H1 (cell line): Measurements from ENCODE around the gene MBTPS1. TPM values are rescaled to one million over a fixed set of nuclear protein-coding genes. Genes with fewer than 3 reads are reported as not detected.

Experiments
- CTCF ChIA-PET: fragments of 300-600 bp; sonication (Branson Sonifier 250); formaldehyde crosslinking; loops from one replicate; lab custom pipeline; 2021; ENCODE audit not compliant: partially characterized antibody; lab: Charles Lee
- POLR2A ChIA-PET: fragments of 300-600 bp; sonication (Branson Sonifier 250); formaldehyde crosslinking; loops from one replicate; lab custom pipeline; 2021; ENCODE audit warnings: inconsistent platforms; ENCODE audit not compliant: partially characterized antibody; lab: Charles Lee
- DNase-seq, 2 experiments: peaks; one replicate each; pipeline versions ENCODE4 v3.0.0 to v3.0.0-alpha.2; 2010 to 2022; ENCODE audit warnings: low spot score in 2 of 2, low read depth in 1 of 2, mixed read lengths in 1 of 2
- FAIRE-seq: peaks from 2 replicates; lab custom pipeline; 2011; peaks lifted over from hg19 to GRCh38; lab: Jason Lieb, UNC
- H2AFZ ChIP-seq: 2 replicates; pipeline ENCODE4 v1.8.1; 2012; ENCODE audit warnings: low read length, inconsistent platforms
- H2AK5ac ChIP-seq: 2 replicates; pipeline ENCODE4 v1.6.1; 2013; ENCODE audit warnings: low read depth, low read length
- H2BK120ac ChIP-seq: replicated peaks from 2 replicates; pipeline ENCODE3; 2013; ENCODE audit warnings: low read depth, low read length, inconsistent platforms
- H2BK12ac ChIP-seq: 2 replicates; pipeline ENCODE4 v1.6.1; 2013; ENCODE audit warnings: low read depth, low read length
- H2BK15ac ChIP-seq: 2 replicates; pipeline ENCODE4 v1.6.1; 2013; ENCODE audit warnings: low read length
- H2BK20ac ChIP-seq: 2 replicates; pipeline ENCODE4 v1.6.1; 2013; ENCODE audit warnings: low read length
- H2BK5ac ChIP-seq: 2 replicates; pipeline ENCODE4 v1.6.1; 2013; ENCODE audit warnings: low read depth, low read length
- H3K14ac ChIP-seq: 2 replicates; pipeline ENCODE4 v1.6.1; 2013; ENCODE audit warnings: inconsistent platforms; ENCODE audit not compliant: insufficient read length
- H3K18ac ChIP-seq: 2 replicates; pipeline ENCODE4 v1.6.1; 2013; ENCODE audit warnings: low read length; ENCODE audit errors: extremely low read depth
- H3K23ac ChIP-seq: 2 replicates; pipeline ENCODE4 v1.6.1; 2013; ENCODE audit warnings: inconsistent platforms; ENCODE audit not compliant: insufficient read length
- H3K23me2 ChIP-seq: 2 replicates; pipeline ENCODE4 v1.6.1; 2013; ENCODE audit warnings: low read depth, low read length
- H3K27ac ChIP-seq: 2 replicates; pipeline ENCODE4 v1.6.1; 2011; ENCODE audit warnings: low read depth, low read length, inconsistent platforms
- H3K27me3 ChIP-seq, 4 experiments: replicated peaks in 1 of 4; 1 replicate in 1 of 4; 2 replicates in 3 of 4; pipeline versions ENCODE4 v1.6.1 to v1.8.1; 2011 to 2013; ENCODE audit warnings: low read length in 3 of 4, mild to moderate bottlenecking in 3 of 4, inconsistent platforms in 2 of 4, mixed read lengths in 2 of 4, moderate library complexity in 1 of 4; ENCODE audit not compliant: control insufficient read depth in 3 of 4, insufficient read depth in 3 of 4; ENCODE audit errors: extremely low read depth in 1 of 4
- H3K36me3 ChIP-seq, 4 experiments: 2 replicates each; pipeline versions ENCODE4 v1.6.1 to v1.8.1; 2011 to 2013; ENCODE audit warnings: mild to moderate bottlenecking in 4 of 4, low read length in 3 of 4, moderate library complexity in 2 of 4, control low read depth in 1 of 4, inconsistent platforms in 1 of 4; ENCODE audit not compliant: insufficient read depth in 4 of 4, control insufficient read depth in 2 of 4
- H3K4ac ChIP-seq: replicated peaks from 2 replicates; pipeline ENCODE3; 2013; ENCODE audit warnings: low read length, low read depth, mixed read lengths, inconsistent platforms; ENCODE audit not compliant: insufficient read length
- H3K4me1 ChIP-seq, 4 experiments: replicated peaks in 1 of 4; 1 replicate in 1 of 4; 2 replicates in 3 of 4; pipeline versions ENCODE4 v1.6.1 to v1.8.1; 2011 to 2013; ENCODE audit warnings: low read length in 3 of 4, inconsistent platforms in 2 of 4, mixed read lengths in 1 of 4; ENCODE audit not compliant: insufficient read depth in 4 of 4, control insufficient read depth in 3 of 4
- H3K4me2 ChIP-seq, 2 experiments: 2 replicates each; pipeline versions ENCODE4 v1.6.1 to v1.8.1; 2011 to 2013; ENCODE audit warnings: low read depth in 2 of 2, low read length in 2 of 2, control low read depth in 1 of 2, inconsistent platforms in 1 of 2, mild to moderate bottlenecking in 1 of 2; ENCODE audit not compliant: insufficient read depth in 1 of 2
- H3K4me3 ChIP-seq, 4 experiments: fragments of 200-600, 300-600 bp in 1 of 4; sonication (generic), shearing (Covaris generic), sonication (Bioruptor Twin) in 1 of 4; 2 replicates each; pipeline versions ENCODE4 v1.5.1 to v1.8.1; 2011 to 2016; ENCODE audit warnings: low read length in 4 of 4, low read depth in 3 of 4, control low read depth in 2 of 4, inconsistent platforms in 2 of 4, mild to moderate bottlenecking in 2 of 4, mixed read lengths in 1 of 4, moderate library complexity in 1 of 4; ENCODE audit not compliant: insufficient read depth in 2 of 4; ENCODE audit errors: extremely low read depth in 1 of 4
- H3K56ac ChIP-seq: replicated peaks from 2 replicates; pipeline ENCODE3; 2013; ENCODE audit warnings: low read depth, mild to moderate bottlenecking, mixed read lengths, low read length, inconsistent platforms; ENCODE audit not compliant: insufficient read length
- H3K79me1 ChIP-seq: 2 replicates; pipeline ENCODE4 v1.6.1; 2013; ENCODE audit warnings: low read depth, low read length, control low read depth
- H3K79me2 ChIP-seq, 2 experiments: 2 replicates each; pipeline versions ENCODE4 v1.6.1 to v1.8.1; 2012 to 2013; ENCODE audit warnings: low read length in 2 of 2, mild to moderate bottlenecking in 2 of 2, inconsistent platforms in 1 of 2; ENCODE audit not compliant: insufficient read depth in 2 of 2, control insufficient read depth in 1 of 2
- H3K9ac ChIP-seq, 4 experiments: replicated peaks in 1 of 4; 1 replicate in 1 of 4; 2 replicates in 3 of 4; pipeline versions ENCODE4 v1.6.1 to v1.8.1; 2011 to 2013; ENCODE audit warnings: low read depth in 3 of 4, low read length in 3 of 4, control low read depth in 2 of 4, mild to moderate bottlenecking in 2 of 4, moderate library complexity in 2 of 4, inconsistent platforms in 1 of 4; ENCODE audit errors: extremely low read depth in 1 of 4
- H3K9me3 ChIP-seq, 2 experiments: 2 replicates each; pipeline versions ENCODE4 v1.6.1 to v1.8.1; 2012 to 2013; ENCODE audit warnings: mild to moderate bottlenecking in 2 of 2, moderate library complexity in 2 of 2, control low read depth in 1 of 2, inconsistent platforms in 1 of 2, low read depth in 1 of 2, low read length in 1 of 2, mixed read lengths in 1 of 2; ENCODE audit not compliant: insufficient read depth in 2 of 2
- H4K20me1 ChIP-seq, 2 experiments: replicated peaks in 1 of 2; 2 replicates each; pipeline versions ENCODE3 to v1.8.1; 2011 to 2013; ENCODE audit warnings: inconsistent platforms in 2 of 2, low read length in 2 of 2, mild to moderate bottlenecking in 1 of 2; ENCODE audit not compliant: insufficient read depth in 2 of 2, control insufficient read depth in 1 of 2
- H4K5ac ChIP-seq: 2 replicates; pipeline ENCODE4 v1.6.1; 2013; ENCODE audit warnings: low read length, low read depth, mixed read lengths, inconsistent platforms; ENCODE audit not compliant: insufficient read length
- H4K8ac ChIP-seq: 2 replicates; pipeline ENCODE4 v1.8.0; 2013; ENCODE audit warnings: mild to moderate bottlenecking, moderate library complexity, low read length, inconsistent platforms; ENCODE audit not compliant: insufficient read depth; ENCODE audit errors: extremely low read depth
- H4K91ac ChIP-seq: replicated peaks from 2 replicates; pipeline ENCODE3; 2013; ENCODE audit warnings: low read length, mixed read lengths, inconsistent platforms; ENCODE audit not compliant: insufficient read length
- CTBP2 ChIP-seq: IDR thresholded peaks from 2 replicates; pipeline ENCODE4 v1.7.0; 2011; ENCODE audit warnings: borderline replicate concordance, mild to moderate bottlenecking, moderate library complexity, mixed read lengths, low read length; ENCODE audit not compliant: insufficient read depth, insufficient read length
- GABPA ChIP-seq: IDR thresholded peaks from 2 replicates; pipeline ENCODE4 v1.6.1; 2011; ENCODE audit warnings: mild to moderate bottlenecking, low read length, moderate library complexity, borderline replicate concordance; ENCODE audit not compliant: insufficient read depth
- TAF1 ChIP-seq: IDR thresholded peaks from 2 replicates; pipeline ENCODE4 v1.6.1; 2011; ENCODE audit warnings: mild to moderate bottlenecking, low read depth, low read length
- WGBS, 2 experiments: shearing (Covaris generic) in 1 of 2; methylation state at CpG; one replicate each; pipeline versions ENCODE4 v1.1.6 to v1.1.7; 2013 to 2015; ENCODE audit warnings: low lambda C conversion rate in 2 of 2, mixed read lengths in 2 of 2, inconsistent platforms in 1 of 2, low coverage in 1 of 2, missing lambda C conversion rate in 1 of 2; ENCODE audit not compliant: insufficient replicate concordance in 2 of 2, insufficient coverage in 1 of 2, insufficient read length in 1 of 2; ENCODE audit errors: extremely low coverage in 1 of 2, missing lambda C conversion rate in 1 of 2; 5-methylcytosine and 5-hydroxymethylcytosine counted together
- polyA plus RNA-seq, 7 experiments: library from polyadenylated mRNA; depleted of rRNA in 3 of 7; stranded (reverse) in 5 of 7; unstranded in 2 of 7; fragments of >200 nt in 5 of 7; fragments of 200-250 nt in 2 of 7; gene quantifications; 1 replicate in 5 of 7; 2 replicates in 1 of 7; 4 replicates in 1 of 7; pipeline versions ENCODE4 v1.2.1 to v1.2.3, GENCODE V29; 2011 to 2013; ENCODE audit warnings: missing spikeins in 2 of 7, mixed read lengths in 2 of 7
- total RNA-seq: library from RNA; stranded (reverse); fragmentation: NEBNext Ultra II Directional; extraction: Animal tissue kit (Norgen Biotek cat#: 25700); gene quantifications from 2 replicates; pipeline ENCODE4 v1.2.1, GENCODE V29; 2021

The MBTPS1 gene
- total and polyA plus RNA-seq, 2 of the 8 experiments (the other 6 are each of a cell fraction or from before 2014, with no cell fraction given): 30.6 to 53.3 TPM

GRCh38 chr16:84153660-84154214, 37.0 kb upstream of the MBTPS1 start:
- Histone ChIP-seq H3K9me3 (no peaks in the 10 kb centered on the region), H3K36me3 (no peaks in the 10 kb centered on the region), H3K23me2 (no peaks in the 10 kb centered on the region), H3K4me2 (no peak overlapping the region), H3K9ac (no peak overlapping the region), H2BK5ac (no peak overlapping the region), H3K27me3 (no peaks in the 10 kb centered on the region), H2BK20ac (no peak overlapping the region), H4K91ac (no peak overlapping the region), H3K79me2 (no peaks in the 10 kb centered on the region), H3K18ac (no peak overlapping the region), H2BK120ac (no peak overlapping the region), H3K4me3 (no peak overlapping the region), H4K5ac (no peak overlapping the region), H3K4me1 (no peaks in the 10 kb centered on the region), H3K14ac (no peak overlapping the region), H3K23ac (no peak overlapping the region), H3K4ac (no peak overlapping the region), H4K20me1 (no peaks in the 10 kb centered on the region), H2BK12ac (no peak overlapping the region), H2BK15ac (no peak overlapping the region), H2AFZ (0 out of 2 replicates have a peak overlapping the region, but pooled peaks have one; percentile 73), H2AK5ac (no peak overlapping the region), H3K27ac (no peak overlapping the region), H3K56ac (no peak overlapping the region), H4K8ac (no peak overlapping the region; the same call in 1 of the 2 replicates), H3K79me1 (no peaks in the 10 kb centered on the region)
- WGBS, 2 experiments: 82% methylated on average over 8 of the region's 8 CpGs; no CpG with 5 or more reads in 1 of the 2 experiments
- no peak for TF ChIP-seq CTBP2
- no peak for TF ChIP-seq TAF1
- TF ChIP-seq GABPA: no peak
- CTCF ChIA-PET: interaction anchor here (0.8 to 5.0 kb wide), 3 partner anchors 16 to 37 kb away, joined by 3 to 32 read pairs (median 4); partner anchors contain the start of gene MBTPS1
- FAIRE-seq (no peak), DNase-seq (no peak)
- POLR2A ChIA-PET: interaction anchor here (0.7 kb wide), 1 partner anchor 37 kb away, joined by 3 read pairs; the partner anchor contains the start of gene MBTPS1
